ENCODE data around the gene YY1AP1. TPM values are rescaled to one million over a fixed set of nuclear protein-coding genes. Genes with fewer than 3 reads are reported as not detected.

YY1AP1 gene
- total RNA-seq, 1 experiment from 2014 or later, result 57.5 TPM

DNA sequence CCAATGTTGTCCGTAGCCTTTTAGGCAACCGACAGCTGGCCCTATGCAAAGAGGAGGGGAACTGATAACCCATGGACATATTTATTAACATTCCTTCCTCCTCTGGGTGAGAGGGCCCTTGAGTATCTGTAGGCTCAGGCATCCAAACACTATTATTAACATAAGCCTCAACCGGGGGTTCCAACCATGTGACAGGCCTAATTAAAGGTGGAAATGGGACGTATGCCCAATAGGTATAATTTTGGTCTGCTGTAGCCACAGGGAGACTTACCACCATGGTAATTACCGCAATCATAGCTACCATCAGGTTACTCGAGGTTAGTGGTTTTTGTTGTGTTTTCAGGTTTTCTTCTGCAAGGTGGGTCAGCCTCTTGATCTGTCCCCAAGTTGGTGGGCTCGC lies 5.6 kb upstream of the YY1AP1 start:
- Histone ChIP-seq H2BK15ac (ENCODE audit: low read depth, low read length) (no peak overlapping the region), H3K14ac (ENCODE audit: insufficient read depth, low read length) (no peak overlapping the region), H2BK120ac (ENCODE audit: low read depth, low read length, poor library complexity, severe bottlenecking) (no peak overlapping the region), H3K9me3 (ENCODE audit: control insufficient read depth, low read depth, low read length) (no peaks in the 10 kb centered on the region), H2BK20ac (ENCODE audit: low read depth, low read length, poor library complexity, severe bottlenecking) (no peak overlapping the region), H3K4ac (ENCODE audit: low read depth, low read length) (no peak overlapping the region), H3K56ac (ENCODE audit: insufficient read length, low read depth, low read length) (no peak overlapping the region), H4K5ac (ENCODE audit: insufficient read length, low read depth, low read length) (no peak overlapping the region), H3K79me2 (ENCODE audit: insufficient read depth, low read length) (peaks cover 28% of the 10 kb centered on the region; the same call in 1 of the 2 replicates), H3K9ac (ENCODE audit: extremely low read depth, insufficient read length, low read length) (no peak overlapping the region), H3T11ph (ENCODE audit: low read length) (no peak overlapping the region), H4K91ac (ENCODE audit: insufficient read length, low read depth, low read length) (no peak overlapping the region), H3K23me2 (ENCODE audit: insufficient read length, low read depth, low read length, poor library complexity, severe bottlenecking) (no peaks in the 10 kb centered on the region), H3K27ac (ENCODE audit: insufficient read length, low read depth, low read length) (no peak overlapping the region), H3K4me2 (ENCODE audit: insufficient read depth, insufficient read length, low read length) (no peak overlapping the region), H3K4me1 (ENCODE audit: insufficient read depth, low read length) (peaks cover 3% of the 10 kb centered on the region; the same call in 1 of the 2 replicates), H2AK5ac (ENCODE audit: insufficient read length, low read length) (no peak overlapping the region), H3K18ac (ENCODE audit: insufficient read length, low read depth, low read length) (no peak overlapping the region), H3K27me3 (ENCODE audit: insufficient read depth, low read length) (no peaks in the 10 kb centered on the region), H2BK12ac (ENCODE audit: insufficient read length, low read depth, low read length) (no peak overlapping the region), H3K23ac (ENCODE audit: insufficient read length, low read depth, low read length) (no peak overlapping the region), H2AFZ (ENCODE audit: low read length) (no peak overlapping the region), H3K79me1 (ENCODE audit: insufficient read depth, low read depth, low read length, poor library complexity, severe bottlenecking) (peaks cover 6% of the 10 kb centered on the region), H2BK5ac (ENCODE audit: insufficient read length, low read length) (no peak overlapping the region), H4K8ac (replicated peaks; ENCODE audit: insufficient read length, low read depth, low read length) (no peak overlapping the region), H4K20me1 (ENCODE audit: control insufficient read depth, insufficient read depth, insufficient read length) (no peaks in the 10 kb centered on the region)
- no peaks in the 10 kb centered on the region for H3K27me3 Mint-ChIP-seq (ENCODE audit: low read depth)
- peaks cover 64 to 69% (median 67%) of the 10 kb centered on the region in 3 experiments for H3K36me3 Mint-ChIP-seq (ENCODE audit: insufficient read depth in 1 of 3, low read depth in 3 of 3)
- WGBS (ENCODE audit: extremely low coverage, insufficient read length, low lambda C conversion rate), result no CpG with 5 or more reads among the region's 7 CpGs
- H3K9me3 Mint-ChIP-seq, result peaks cover 19 to 33% of the 10 kb centered on the region in 2 experiments
- H3K4me1 Mint-ChIP-seq, result peaks cover 47 to 49% of the 10 kb centered on the region in 2 experiments
- TF ChIP-seq, protein P1, sequence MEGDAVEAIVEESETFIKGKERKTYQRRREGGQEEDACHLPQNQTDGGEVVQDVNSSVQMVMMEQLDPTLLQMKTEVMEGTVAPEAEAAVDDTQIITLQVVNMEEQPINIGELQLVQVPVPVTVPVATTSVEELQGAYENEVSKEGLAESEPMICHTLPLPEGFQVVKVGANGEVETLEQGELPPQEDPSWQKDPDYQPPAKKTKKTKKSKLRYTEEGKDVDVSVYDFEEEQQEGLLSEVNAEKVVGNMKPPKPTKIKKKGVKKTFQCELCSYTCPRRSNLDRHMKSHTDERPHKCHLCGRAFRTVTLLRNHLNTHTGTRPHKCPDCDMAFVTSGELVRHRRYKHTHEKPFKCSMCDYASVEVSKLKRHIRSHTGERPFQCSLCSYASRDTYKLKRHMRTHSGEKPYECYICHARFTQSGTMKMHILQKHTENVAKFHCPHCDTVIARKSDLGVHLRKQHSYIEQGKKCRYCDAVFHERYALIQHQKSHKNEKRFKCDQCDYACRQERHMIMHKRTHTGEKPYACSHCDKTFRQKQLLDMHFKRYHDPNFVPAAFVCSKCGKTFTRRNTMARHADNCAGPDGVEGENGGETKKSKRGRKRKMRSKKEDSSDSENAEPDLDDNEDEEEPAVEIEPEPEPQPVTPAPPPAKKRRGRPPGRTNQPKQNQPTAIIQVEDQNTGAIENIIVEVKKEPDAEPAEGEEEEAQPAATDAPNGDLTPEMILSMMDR (conservative IDR thresholded peaks at IDR 0.05), result no peak
- H3K27ac Mint-ChIP-seq, result no peak overlapping the region; a peak in 1 of 7 replicates
- DNase-seq, result no peak
- H3K4me3 Mint-ChIP-seq, result no peak overlapping the region

Measured in H9 (cell line).